GM12872 (cell line): ENCODE results near the gene WNT2B.

ENCODE experiments used
- CTCF ChIP-seq: IDR thresholded peaks from 3 replicates; pipeline ENCODE4 v1.5.1; 2011; ENCODE audit warnings: low read depth, mild to moderate bottlenecking, low read length, moderate library complexity; ENCODE audit not compliant: insufficient read depth

The WNT2B gene

GRCh38 chr1:112520166-112520565 lies 11.4 kb downstream of the WNT2B start:
- no peak for TF ChIP-seq CTCF

- no peak for TF ChIP-seq CTCF
These were observed 13.9 kb downstream of the WNT2B start for GRCh38 chr1:112522621-112523020.

- no peak for TF ChIP-seq CTCF
These were observed 15.5 kb downstream of the WNT2B start for GRCh38 chr1:112524251-112524650.

- no peak for TF ChIP-seq CTCF
These were observed 16.2 kb downstream of the WNT2B start for GRCh38 chr1:112524986-112525385.

- no peak for TF ChIP-seq CTCF
These were observed 18.7 kb downstream of the WNT2B start for GRCh38 chr1:112527266-112528010.

- TF ChIP-seq CTCF: no peak
These were observed 19.3 kb downstream of the WNT2B start for GRCh38 chr1:112528076-112528475.

GRCh38 chr1:112529301-112529700 lies 20.5 kb downstream of the WNT2B start:
- no peak for TF ChIP-seq CTCF
